Measurements from ENCODE around the gene IGSF1.

- TF ChIP-seq CTCF (IDR thresholded peaks at IDR 0.05) (no peak), POLR2AphosphoS5 (IDR thresholded peaks at IDR 0.05) (no peak), EP300 (IDR thresholded peaks at IDR 0.05) (no peak)
Observed at GRCh38 chrX:131227608-131228007, 61.5 kb downstream of the IGSF1 start.

Data from sigmoid colon (tissue), 4 donors.